D721Med (cell line): ENCODE measurements around the gene SMAD3.

ENCODE experiments used
- DNase-seq: peaks from one replicate; pipeline ENCODE4 v3.0.0; 2011; ENCODE audit warnings: low spot score; ENCODE audit not compliant: insufficient read length
- FAIRE-seq: peaks from 2 replicates; lab custom pipeline; 2011; peaks lifted over from hg19 to GRCh38; lab: Jason Lieb, UNC
- TF ChIP-seq, protein P1 (sequence below): IDR thresholded peaks from 2 replicates; pipeline ENCODE4 v1.5.1; 2012; ENCODE audit warnings: mild to moderate bottlenecking, control low read depth; ENCODE audit not compliant: insufficient read depth; ENCODE audit errors: missing control alignments

SMAD3 gene

DNA sequence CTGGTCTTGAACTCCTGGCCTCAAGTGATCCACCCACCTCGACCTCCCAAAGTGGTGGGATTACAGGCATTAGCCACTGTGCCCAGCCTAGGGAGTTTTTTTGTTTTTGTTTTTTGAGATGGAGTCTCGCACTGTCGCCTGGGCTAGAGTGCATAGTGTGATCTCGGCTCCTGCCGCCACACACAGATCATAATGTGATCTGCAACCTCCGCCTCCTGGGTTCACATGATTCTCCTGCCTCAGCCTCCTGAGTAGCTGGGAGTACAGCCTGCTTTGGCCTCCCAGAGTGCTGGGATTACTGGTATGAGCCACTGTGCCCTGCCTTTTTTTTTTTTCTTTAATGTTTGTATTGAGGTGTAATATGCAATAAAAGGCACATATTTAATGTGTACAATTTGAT, 78.2 kb downstream of the SMAD3 start:
- DNase-seq (no peak), FAIRE-seq (no peak)
- TF ChIP-seq, protein P1, sequence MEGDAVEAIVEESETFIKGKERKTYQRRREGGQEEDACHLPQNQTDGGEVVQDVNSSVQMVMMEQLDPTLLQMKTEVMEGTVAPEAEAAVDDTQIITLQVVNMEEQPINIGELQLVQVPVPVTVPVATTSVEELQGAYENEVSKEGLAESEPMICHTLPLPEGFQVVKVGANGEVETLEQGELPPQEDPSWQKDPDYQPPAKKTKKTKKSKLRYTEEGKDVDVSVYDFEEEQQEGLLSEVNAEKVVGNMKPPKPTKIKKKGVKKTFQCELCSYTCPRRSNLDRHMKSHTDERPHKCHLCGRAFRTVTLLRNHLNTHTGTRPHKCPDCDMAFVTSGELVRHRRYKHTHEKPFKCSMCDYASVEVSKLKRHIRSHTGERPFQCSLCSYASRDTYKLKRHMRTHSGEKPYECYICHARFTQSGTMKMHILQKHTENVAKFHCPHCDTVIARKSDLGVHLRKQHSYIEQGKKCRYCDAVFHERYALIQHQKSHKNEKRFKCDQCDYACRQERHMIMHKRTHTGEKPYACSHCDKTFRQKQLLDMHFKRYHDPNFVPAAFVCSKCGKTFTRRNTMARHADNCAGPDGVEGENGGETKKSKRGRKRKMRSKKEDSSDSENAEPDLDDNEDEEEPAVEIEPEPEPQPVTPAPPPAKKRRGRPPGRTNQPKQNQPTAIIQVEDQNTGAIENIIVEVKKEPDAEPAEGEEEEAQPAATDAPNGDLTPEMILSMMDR = no peak

DNA sequence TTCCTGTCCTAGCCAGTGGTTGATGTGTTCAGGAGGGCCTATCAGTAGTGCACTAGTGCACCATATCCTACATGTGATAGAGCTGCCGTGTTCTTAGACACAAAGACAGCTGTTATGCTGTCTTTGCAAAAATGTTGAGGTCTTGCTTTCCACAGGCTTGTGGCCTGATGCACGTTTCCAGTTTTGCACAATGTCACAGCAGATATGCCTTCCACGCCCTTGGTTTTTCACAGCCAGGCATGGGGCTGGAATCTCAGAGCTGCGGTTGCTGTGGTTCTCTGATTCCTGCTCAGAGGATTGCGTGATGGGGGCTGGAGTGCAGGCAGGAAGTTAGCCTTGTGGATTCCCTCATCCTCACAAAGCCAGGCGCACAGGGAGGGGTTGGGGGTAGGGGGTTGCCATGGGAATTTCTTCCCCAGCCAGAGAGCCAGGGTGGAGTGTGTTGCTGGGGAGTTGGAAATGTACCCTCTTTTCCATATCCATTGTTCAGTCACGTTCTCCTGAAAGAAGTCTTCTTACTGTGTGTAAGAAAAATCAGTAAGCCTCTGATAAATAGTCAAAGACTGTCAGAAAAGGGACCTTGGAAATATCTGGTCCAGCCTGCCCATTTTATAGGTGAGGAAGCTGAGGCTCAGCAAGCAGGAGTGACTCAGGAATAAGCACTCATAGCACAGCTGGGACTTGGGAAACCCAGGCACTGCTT, 79.4 kb downstream of the SMAD3 start:
- FAIRE-seq = no peak
- TF ChIP-seq, protein P1 = no peak

DNA sequence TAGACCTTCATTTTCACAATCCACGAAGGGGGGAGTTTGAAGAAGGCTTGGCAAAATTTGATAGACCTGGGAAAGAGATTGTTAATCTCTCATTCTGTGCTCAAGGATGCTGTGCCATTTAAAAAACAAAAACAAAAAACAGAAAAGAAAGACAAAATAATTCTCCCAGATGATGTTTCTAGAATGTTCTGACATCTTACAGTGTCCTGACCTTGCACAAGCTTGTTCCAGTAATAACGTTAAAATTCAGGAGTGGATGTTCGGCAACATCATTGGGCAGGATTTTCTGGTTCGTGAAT, 79.9 kb downstream of the SMAD3 start:
- TF ChIP-seq, protein P1 = no peak
- no peak for FAIRE-seq
- no peak for DNase-seq

More for the DNA sequence above, 79.4 kb downstream of the SMAD3 start:
- DNase-seq = no peak

DNA sequence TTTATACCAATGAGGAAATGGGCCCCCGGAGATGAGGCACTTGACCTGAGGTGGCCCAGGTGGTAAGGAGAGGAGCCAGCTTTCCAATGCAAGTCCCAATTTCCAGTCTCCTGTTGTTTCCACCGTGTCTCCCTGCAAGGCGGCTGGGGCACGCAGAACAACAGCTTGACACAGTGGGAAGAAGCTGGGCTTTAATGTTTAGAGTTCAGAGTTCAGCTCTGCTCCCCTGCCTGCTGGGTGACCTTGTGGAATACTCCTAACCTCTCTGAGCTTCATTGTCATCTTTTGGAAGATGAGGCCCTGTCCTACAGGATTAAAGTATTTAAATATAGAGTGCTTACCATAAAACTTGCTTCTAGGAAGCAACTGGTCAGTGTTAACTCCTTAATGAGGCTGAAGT, 80.3 kb downstream of the SMAD3 start:
- DNase-seq (no peak), FAIRE-seq (no peak)
- TF ChIP-seq, protein P1 = no peak

DNA sequence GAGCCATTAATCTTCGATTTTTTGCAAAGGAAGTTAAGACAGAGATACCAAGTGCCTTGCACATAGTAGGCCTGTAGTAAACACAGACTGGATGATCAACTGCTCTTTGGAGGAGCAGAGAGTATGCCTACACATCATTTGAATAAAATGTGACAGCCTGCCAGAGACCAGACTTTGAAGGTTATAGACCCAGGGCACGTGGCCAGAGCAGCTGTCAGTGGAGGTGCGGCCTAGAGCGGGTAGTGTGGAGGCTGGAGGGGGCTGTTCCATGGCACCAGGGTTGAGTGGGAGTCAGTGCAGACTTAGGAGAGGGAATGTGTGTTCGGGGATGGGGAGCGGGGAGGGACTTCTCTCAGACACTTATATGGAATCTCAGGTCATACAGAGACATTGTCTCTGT, 80.8 kb downstream of the SMAD3 start:
- FAIRE-seq (no peak), DNase-seq (no peak)
- TF ChIP-seq, protein P1 = no peak

DNA sequence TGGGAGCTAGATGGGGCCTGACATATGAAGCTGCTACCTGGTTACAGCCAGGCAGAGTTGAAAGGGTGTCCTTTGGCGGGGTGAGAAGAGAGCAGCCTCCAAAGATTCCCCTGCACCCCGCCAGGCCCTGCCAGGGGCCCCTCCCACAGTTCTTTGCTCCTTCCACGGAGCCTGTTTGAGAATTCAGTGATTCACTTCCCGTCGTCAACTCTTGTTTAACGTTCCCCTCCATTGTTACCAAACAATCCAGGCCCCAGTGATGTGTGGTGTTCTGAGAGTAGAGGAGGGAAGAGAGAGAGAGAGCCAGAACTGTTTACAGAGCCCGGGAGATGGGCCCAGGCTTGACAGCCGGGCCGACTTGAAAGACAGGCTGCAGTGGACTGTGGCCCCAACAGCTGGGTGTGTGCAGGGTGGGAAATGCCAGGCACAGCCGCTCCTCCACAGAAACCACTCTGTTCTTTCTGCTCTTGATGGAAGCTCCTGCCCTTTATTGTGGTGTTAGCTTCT, 81.5 kb downstream of the SMAD3 start:
- FAIRE-seq = no peak
- no peak for DNase-seq
- TF ChIP-seq, protein P1 = no peak

DNA sequence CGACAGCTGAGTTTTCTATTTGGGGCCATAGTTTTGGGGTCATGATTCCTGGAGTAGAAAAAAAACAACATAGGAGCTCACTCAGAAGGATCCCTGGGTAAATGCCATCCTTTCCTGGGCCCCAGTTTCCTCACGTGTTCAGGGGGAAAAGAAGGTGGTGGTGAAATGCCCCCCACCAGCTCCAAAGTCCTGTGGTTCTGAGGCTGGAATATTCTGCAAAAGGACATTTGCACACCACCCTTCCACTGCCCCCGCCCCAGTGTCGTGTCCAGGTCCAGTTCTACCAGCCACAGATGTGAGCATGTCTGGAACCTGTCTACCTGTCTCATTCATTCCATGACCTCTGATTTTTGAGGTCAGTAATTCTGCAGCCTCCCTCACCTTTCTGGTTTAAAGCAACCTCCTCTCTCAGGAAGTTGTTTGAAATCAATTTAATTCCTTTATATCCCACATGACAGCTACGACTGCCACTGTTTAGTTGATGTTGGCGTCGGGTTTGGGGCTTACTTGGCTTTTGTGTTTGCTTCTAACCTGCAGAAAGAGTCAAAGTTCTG, 82.1 kb downstream of the SMAD3 start:
- FAIRE-seq (no peak), DNase-seq (no peak)
- TF ChIP-seq, protein P1 = no peak
